AG08396 (cell line): Measurements from ENCODE around the gene PROCA1.

Experiments
- DNase-seq: peaks from one replicate; pipeline ENCODE4 v3.0.0; 2012; ENCODE audit warnings: low spot score, mixed read lengths

Gene PROCA1

GRCh38 chr17:28707339-28707720 is 4.4 kb downstream of the PROCA1 start:
- DNase-seq = no peak

GRCh38 chr17:28706471-28707338 is 5.0 kb downstream of the PROCA1 start:
- DNase-seq = no peak

GRCh38 chr17:28705728-28706334 is 5.9 kb downstream of the PROCA1 start:
- DNase-seq = no peak

GRCh38 chr17:28705074-28705659 is 6.5 kb downstream of the PROCA1 start:
- DNase-seq = no peak

GRCh38 chr17:28704219-28704858 is 7.3 kb downstream of the PROCA1 start:
- no peak for DNase-seq

GRCh38 chr17:28703552-28704218 is 8.0 kb downstream of the PROCA1 start:
- DNase-seq = no peak

- DNase-seq = no peak
These were observed 8.9 kb downstream of the PROCA1 start for GRCh38 chr17:28702752-28703150.

- no peak for DNase-seq
These were observed 9.5 kb downstream of the PROCA1 start for GRCh38 chr17:28702026-28702751.

GRCh38 chr17:28700830-28701492 is 10.7 kb downstream of the PROCA1 start:
- DNase-seq = no peak

- no peak for DNase-seq
These were observed 11.4 kb downstream of the PROCA1 start for GRCh38 chr17:28700278-28700677.

- no peak for DNase-seq
These were observed 13.3 kb downstream of the PROCA1 start for GRCh38 chr17:28698253-28698941.

GRCh38 chr17:28693869-28694268 is 17.8 kb downstream of the PROCA1 start:
- DNase-seq = no peak

GRCh38 chr17:28689011-28689410 is 22.7 kb downstream of the PROCA1 start:
- no peak for DNase-seq

- no peak for DNase-seq
These were observed 23.2 kb downstream of the PROCA1 start for GRCh38 chr17:28688481-28688880.

GRCh38 chr17:28686296-28686695 is 25.4 kb downstream of the PROCA1 start:
- DNase-seq = no peak

GRCh38 chr17:28685366-28685765 is 26.3 kb downstream of the PROCA1 start:
- DNase-seq = no peak

GRCh38 chr17:28684963-28685362 is 26.7 kb downstream of the PROCA1 start:
- no peak for DNase-seq

GRCh38 chr17:28682655-28683054 is 29.0 kb downstream of the PROCA1 start:
- no peak for DNase-seq

GRCh38 chr17:28675980-28676379 is 35.7 kb downstream of the PROCA1 start:
- no peak for DNase-seq

GRCh38 chr17:28675490-28675889 is 36.2 kb downstream of the PROCA1 start:
- no peak for DNase-seq
